Measurements from ENCODE around the gene PDIA5.

DNA sequence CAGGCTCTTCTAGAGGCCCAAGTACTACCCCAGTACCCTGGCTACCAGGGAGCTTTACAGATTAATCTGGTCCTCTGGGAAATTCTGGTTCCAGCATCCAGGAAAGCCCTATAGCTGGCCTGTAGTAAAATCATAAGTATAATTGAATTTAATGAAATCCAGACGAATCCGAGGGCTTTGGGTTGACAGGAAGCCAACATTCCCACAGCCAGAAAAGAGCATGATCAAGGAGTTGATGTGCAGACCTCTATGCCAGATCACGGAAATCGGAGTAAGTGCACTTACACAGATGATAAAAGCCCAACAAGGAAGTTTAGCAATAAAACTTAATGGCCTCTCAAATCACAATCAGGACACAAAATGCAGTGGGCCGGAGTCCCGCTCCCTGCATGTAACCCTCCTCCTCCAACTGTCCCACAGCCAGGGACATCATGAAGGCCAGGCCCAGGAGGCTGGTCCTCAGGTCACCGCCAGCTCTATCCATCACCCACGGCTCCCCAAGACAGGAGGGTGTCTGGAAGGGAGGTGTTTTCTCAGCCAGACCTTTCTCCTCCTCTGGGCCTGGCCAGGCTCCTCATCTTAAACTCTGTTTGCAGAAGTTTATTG lies 72.1 kb downstream of the PDIA5 start:
- TF ChIP-seq POLR2A (IDR thresholded peaks at IDR 0.05) = no peak
- TF ChIP-seq, protein P1, sequence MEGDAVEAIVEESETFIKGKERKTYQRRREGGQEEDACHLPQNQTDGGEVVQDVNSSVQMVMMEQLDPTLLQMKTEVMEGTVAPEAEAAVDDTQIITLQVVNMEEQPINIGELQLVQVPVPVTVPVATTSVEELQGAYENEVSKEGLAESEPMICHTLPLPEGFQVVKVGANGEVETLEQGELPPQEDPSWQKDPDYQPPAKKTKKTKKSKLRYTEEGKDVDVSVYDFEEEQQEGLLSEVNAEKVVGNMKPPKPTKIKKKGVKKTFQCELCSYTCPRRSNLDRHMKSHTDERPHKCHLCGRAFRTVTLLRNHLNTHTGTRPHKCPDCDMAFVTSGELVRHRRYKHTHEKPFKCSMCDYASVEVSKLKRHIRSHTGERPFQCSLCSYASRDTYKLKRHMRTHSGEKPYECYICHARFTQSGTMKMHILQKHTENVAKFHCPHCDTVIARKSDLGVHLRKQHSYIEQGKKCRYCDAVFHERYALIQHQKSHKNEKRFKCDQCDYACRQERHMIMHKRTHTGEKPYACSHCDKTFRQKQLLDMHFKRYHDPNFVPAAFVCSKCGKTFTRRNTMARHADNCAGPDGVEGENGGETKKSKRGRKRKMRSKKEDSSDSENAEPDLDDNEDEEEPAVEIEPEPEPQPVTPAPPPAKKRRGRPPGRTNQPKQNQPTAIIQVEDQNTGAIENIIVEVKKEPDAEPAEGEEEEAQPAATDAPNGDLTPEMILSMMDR (IDR thresholded peaks at IDR 0.05) = no peak
